Lung microvascular endothelial cell (primary cell): ENCODE data around the gene HSPA8. TPM values are rescaled to one million over a fixed set of nuclear protein-coding genes. Genes with fewer than 3 reads are reported as not detected.

Source experiments
- DNase-seq, 2 donors: peaks; one replicate each; pipeline versions ENCODE4 v3.0.0 to v3.0.0-alpha.2; 2010; ENCODE audit warnings: low read depth in 2 of 2
- total RNA-seq: library from RNA; depleted of rRNA; stranded (reverse); fragments of >200 nt; gene quantifications from 2 replicates; pipeline ENCODE4 v1.2.1, GENCODE V29; 2014

Gene HSPA8
- total RNA-seq, 1 donor from 2014 or later = 1,264 TPM

DNA sequence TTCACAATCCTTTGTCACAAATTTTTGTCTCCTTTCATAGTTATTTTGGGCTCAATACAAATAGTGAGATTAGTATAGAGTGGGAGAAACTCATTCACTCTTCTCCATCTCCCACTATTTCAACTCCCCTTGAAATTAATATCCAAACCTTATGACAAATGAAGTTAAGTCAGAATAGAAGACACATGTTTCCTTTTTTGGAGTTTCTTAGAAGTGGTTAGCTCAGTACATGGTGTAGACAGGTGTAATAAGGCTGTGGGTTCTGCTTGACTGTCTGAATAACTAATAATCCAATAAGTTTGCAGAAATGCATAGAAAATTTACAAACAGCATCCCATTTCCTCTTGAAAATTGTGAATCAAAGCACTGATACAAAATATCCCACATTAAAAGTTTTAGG, 10.8 kb upstream of the HSPA8 start:
- no peak for DNase-seq

DNA sequence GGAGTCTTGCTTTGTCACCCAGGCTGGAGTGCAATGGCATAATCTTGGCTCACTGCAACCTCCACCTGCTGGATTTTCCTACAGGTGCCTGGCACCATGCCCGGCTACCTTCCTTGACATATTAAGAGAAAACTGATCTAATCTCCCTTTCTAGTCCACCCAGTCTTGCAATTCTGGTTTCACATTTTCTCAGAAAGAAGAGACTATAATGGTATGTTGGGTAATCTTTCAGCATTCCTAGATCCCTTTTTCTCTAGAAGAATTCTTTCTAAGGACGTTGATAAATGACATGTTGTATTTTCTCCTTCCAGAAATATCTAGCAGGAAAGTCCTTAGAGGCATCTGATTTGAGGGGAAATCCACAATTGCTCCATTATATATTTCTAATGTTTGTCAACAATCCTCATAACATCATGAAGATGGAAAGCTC, 10.4 kb upstream of the HSPA8 start:
- no peak for DNase-seq

DNA sequence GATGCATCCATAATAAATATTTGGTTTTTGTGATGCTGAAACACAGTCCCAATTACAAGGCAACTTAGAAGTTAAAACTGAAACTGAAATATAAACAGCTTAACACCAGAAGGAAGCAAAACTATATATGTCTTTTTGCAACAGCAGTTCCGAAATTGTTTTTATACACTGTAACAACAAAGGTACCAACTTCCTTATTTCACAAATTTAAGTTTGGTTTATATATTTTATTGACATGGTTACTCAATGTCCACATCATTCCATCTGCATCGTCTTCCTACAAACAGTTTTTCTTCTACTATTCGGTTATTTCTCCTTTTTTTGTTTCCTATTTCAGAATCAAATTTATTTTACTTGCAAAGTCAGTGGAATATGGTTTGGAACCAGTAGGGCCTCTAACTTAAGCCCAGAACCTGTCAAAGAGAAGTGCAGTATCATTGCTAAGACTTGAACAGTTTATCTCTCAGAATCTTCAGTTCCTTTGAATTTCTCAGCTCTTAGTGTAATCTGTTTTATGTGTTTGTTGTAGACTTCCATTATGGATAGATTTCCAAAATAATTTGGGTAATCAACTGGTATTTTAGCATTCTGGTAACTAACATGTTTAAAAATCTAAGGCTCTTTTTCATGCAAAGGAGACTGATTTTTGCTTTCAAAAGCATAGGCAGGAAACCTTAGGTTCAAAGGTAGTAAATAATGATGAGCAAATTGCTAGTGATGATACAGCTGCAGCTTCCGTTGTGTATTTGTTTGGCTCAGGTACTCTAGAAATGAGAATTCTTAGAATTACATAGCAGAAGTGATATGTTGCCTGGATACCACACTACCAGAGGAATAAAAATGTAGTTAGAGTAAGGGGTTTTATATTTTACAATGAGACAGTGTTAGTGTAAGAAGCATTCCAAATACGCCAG, 8.2 kb upstream of the HSPA8 start:
- no peak for DNase-seq

DNA sequence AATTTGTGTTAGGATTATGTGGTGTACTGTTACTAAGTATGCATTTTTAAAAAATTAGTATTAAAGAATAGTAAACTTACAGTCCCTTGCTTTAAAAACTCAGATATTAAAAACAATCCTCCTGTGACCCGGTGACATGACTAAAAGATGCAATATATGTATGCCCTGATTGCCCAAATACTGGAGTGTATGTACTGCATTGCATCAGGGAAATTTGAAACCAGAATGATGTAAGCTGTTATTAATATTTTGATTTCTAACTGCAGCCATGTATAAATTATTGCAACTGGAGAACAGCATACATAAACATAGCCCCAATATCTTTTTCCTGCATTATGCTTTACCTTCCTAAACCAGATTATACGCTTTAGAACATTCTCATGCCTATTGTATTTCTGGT, 3.7 kb upstream of the HSPA8 start:
- DNase-seq = no peak

DNA sequence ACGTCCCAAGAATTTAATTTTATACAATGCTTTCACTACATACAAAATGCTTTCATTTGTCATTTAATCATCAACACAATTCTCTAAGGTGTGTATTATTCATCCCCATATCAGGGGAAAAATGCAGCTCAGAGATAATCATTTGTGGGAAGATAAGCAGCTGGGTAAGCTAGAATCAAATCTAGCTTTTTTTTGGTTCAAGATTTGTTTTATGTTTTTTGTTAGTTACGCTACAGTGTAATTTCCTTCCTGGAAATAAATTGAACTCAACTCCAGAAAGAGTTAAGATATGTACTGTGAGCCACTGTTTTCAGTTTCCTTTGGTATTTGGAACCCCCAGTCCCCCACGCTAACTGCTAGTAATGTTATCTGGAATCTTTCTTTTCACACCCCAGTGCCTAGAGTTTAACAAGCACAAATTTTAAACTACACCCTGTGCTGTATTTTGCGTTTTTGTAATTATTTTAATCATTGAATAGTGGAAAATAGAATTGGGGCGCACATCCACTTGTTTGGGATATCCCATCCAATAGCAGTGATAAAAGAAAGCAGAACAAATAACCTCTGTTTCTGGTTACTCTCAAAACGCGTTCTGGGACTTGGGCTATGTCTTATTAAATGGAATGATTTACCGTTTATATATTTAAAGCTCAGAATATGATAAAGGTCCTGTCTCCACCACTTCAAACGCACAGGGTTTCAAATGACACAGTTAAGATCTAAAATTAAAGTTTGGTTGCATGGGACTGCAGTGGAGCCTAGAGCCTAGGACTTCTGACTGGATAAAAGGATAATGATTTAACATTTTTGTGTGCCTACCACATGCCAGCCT, 2.1 kb upstream of the HSPA8 start:
- DNase-seq = peak; percentile 27 to 45

DNA sequence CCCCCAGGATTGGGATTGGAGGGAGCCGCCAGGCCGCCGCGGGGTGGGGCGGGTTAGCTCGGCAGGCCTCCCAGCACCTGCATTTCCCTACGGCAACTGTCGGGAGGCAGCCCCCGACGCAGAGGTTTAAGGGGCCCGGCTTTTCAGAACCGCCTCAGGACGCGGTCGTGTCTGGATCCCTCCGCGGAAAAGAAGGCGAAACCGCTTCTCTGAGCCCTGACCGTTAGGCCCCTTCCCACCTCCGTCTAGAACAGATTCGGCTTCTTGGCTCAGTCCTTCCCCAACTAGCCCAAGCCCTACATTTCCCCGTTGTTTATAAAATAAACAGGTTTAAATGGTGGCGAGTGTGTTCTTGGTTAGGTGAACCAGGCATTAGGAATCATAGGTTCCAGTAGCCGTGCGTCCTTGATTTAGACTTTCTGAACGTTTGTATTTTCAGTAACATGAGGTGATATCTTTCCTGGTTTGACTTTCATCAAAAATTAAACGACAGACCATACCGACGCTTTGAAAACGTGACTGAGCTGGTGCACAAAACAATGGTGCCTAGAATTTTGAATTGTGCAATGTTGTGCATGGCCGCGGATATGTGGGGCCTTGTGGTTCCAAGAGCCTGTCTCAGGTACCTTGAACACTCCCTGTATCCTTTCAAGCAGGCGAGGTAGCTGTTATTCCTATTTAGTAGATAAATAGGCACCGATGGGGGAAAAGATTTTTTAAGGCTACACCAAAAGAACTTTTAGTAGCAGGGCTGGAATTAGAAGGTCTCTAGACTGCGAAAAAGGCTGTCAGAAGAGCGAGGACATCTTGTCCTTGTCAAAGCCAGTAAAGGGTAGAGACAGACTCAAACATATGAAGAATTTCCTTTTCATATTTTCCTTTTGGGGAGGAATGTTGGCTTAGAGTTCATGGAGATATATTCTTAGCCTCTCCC, 1.2 kb upstream of the HSPA8 start:
- DNase-seq = peak; percentile 68 to 81

DNA sequence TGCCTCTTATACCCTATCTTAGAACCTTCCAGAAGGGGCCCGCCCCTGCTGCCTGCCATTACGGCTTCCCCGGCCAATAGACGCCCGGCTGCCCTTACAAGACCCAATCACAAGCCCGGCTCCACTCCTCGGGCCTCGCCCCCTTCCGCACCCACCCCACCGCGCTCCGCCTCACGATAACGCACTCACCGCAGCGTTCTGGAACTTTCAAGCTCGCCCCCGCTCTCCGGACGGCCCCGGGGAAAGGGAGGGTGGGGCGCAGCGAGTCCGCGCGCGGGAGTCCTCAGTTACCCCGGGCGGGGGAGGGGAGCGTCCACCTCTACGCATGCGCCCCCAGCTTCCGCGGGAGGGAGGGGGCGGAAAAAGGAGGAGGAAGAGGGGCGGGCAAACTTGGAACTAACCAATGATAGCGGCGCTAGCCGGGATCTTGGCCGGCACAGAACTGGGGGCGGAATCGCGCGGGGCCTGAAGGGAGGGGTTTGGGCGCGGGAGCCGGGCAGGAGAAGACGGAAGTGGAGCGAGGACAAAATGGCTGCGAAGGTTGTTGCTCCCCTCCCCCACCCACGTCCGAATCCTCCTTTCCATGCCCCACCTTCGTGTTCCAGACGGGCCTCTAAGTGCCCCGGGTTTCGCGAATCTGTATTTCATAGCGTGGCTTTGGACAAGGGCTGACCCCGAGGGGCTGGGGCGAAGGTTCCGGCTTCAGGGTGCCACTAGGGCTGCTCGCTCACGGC, 389 bp upstream of the HSPA8 start:
- peak; percentile 100 for DNase-seq

DNA sequence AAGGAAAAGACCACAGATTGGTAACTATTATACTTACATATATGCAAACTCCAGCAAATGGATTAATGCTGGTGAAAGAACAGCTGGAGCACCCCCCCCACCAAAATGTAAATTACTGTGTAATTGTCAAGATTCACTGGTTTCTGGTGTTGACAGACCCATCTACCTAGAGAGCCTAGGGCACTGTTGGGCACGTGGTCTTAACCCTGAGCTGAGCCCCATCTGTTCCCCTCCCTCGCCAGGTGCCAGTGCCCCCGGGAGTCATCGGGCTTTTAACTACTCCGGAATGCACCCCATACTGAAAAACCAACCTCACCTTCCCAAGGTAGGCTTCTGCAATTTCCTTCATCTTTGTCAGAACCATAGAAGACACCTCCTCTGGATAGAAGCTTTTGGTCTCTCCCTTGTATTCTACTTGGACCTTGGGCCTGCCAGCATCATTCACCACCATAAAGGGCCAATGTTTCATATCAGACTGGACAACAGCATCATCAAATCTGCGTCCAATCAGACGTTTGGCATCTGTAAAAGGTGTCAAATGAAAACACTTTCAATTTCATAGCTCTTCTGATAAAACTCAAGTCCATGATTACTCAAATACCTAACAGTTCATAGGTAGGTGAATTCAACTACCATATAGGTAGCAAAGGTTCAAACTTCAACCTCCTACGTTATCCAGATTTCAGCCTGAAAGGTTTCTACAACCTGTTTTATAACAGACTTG, 1.5 kb downstream of the HSPA8 start:
- DNase-seq = peak; percentile 27 to 31

DNA sequence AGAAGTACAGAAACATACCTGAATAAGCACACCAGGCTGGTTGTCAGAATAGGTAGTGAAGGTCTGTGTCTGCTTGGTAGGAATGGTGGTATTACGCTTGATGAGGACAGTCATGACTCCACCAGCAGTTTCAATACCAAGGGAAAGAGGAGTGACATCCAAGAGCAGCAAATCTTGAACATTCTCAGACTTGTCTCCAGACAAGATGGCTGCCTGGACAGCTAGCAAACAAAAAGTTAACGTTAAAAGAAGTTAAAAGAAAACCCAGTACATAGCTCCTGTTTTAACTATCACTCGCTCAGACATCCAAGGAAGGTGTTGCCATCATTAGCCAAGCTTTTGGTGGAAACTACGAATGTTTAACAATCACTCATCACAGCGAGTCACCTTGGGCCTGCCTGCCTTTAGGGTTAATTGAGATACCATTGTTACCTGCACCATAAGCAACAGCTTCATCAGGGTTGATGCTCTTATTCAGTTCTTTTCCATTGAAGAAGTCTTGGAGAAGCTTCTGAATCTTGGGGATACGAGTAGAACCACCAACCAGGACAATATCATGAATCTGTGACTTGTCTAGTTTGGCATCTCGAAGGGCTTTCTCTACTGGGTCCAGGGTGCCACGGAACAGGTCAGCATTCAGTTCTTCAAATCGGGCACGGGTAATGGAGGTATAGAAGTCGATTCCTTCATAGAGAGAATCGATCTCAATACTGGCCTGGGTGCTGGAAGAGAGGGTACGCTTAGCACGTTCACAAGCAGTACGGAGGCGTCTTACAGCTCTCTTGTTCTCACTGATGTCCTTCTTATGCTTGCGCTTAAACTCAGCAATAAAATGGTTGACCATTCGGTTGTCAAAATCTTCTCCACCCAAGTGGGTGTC, 2.7 kb downstream of the HSPA8 start:
- peak in 1 of 2 donors; percentile 14 for DNase-seq

DNA sequence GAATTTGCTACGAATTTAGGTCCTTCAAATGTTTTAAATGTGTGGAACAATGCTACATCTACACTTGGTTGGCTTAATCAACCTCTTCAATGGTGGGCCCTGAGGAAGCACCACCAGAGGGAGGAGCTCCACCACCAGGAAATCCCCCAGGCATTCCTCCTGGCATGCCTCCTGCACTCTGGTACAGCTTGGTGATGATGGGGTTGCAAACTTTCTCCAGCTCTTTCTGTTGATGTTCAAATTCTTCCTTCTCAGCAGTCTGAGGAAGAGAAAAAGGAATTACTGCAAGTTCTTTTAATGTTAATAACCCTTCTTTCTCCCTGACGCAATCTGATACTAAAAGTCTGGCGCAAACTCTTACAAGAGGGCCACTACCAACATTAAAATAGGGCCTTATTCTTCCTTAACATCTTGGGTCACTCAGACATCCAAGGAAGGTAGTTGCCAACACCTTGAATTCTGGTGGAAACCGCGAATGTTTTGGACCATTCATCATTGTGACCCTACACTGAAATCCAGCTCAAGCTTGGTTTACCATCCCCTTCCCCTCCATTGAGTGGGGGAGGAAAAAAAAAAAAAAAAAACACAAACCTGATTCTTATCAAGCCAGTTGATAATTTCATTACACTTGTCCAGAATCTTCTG, 4.2 kb downstream of the HSPA8 start:
- DNase-seq = no peak

DNA sequence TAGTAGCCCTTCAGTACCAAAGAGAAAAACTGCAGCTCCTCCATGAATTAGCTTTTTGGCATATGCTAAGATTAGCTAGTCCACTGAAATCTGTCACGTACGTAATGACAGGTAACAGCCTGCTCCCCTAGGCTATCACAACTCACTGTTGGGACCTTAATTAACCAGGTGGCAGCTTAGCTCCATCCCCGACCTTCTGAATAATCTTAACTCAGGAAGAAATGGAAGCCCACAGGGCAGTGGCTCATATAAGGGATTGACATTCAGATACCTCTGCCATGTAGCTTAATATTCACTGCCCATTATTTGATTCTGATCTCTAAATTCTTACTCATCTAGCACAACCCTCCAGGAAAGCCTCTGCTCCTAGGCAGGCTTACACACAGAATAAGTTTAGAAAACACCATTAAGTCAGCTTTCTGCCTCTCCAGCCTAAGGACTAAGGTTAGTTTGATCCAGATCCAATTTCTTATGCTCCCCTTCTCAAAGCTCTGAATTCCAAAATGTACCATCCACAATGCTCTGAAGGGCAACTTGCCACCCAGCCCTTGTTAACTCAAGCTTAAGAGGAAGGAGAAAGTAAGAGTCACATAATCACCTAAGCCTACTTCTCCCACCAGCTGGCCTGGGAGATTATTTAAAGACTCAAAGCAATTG, 5.0 kb downstream of the HSPA8 start:
- no peak for DNase-seq

DNA sequence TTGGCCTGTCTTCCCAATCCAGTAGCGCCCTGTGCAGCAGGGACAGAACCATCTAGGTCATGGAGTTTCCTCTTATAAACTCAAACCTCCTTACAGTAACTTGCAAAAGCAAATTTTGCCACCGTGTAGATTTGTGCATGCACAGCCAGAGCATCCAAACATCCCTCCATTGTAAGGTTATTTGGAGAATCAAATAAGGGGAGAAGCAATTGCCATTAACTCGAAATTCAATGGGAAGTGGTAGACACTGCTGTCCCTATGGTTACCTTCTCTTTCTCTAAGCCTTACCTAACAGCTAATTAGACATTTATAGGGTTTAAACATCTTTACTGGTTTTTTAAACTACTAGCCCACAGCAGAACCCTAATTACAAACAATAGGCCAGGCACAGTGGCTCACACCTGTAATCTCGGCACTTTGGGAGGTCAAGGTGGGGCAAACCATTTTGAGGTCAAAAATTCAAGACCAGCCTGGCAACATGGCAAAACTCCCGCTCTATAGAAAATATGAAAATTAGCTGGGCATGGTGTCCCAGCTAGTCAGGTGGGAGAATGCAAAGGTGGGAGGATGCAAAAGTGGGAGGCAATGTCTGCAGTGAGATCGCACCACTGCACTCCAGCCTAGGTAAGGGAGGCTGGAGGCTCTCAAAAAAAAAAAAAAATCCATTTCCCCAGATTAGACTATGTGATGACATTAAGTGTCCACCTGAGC, 6.6 kb downstream of the HSPA8 start:
- DNase-seq = no peak

DNA sequence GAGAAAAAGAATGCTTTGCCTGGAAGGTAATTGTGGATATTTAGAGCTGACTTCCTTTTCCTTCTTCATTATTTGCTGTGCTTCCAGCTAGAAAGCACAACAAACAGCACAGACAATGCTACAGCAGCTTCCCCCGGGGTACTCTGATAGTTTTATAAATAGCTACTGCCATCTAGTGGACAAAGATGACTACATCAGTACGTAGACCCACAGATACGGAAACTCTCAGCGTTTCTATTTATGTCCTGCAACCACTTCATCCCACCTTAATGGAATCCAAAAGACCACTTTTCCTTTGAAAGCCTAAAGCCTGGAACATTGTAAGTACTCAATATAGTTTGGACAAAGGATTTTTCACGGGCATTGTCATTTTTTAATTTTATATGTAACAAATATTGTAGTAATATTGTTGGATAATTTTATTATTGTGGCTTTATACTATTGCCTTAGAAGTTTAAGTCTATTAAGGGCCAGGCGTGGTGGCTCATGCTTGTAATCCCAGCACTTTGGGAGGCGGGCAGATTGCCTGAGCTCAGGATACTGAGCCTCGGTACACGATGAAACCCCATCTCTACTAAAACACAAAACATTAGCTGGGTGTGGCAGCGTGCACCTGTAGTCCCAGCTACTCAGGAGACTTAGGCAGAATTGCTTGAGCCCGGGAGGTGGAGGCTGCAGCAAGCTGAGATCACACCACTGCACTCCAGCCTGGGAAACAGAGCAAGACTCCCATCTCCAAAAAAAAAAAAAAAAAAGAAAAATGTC, 7.5 kb downstream of the HSPA8 start:
- DNase-seq = peak; percentile 72 to 79

DNA sequence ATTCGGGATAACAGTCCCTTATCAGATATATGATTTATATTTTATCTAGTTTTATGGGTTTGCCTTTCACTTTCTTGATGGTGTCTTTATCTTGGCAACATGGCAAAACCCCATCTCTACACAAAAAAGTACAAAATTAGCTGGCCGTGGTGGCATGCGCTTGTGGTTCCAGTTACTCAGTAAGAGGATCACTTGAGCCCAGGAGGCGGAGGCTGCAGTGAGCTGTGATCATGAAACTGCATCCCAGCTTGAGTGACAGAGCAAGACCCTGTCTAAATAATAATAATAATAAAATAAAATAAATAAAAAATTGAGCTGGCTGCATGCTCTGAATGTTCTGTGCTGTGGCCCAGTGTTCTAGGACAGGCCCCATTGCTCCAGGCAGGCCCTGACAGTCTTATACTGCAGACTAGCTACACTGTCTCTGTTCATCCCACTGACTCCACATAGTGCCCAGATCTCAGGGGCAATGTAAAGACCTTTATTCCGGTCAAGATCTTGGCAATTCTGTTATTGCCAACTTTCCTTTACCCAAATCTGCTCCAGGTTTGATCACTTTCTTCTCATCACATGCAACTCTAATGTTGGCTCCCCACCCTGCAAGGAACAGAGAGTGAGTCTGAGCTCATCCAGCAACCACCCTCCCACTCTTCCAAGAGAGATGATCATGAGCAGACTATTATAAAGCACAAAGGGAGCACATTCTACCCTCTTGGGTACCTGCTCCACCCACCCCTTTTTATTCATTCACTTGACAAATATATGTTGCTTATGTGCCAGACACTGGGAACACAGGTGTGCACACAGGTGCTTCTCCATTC, 8.8 kb downstream of the HSPA8 start:
- no peak for DNase-seq

DNA sequence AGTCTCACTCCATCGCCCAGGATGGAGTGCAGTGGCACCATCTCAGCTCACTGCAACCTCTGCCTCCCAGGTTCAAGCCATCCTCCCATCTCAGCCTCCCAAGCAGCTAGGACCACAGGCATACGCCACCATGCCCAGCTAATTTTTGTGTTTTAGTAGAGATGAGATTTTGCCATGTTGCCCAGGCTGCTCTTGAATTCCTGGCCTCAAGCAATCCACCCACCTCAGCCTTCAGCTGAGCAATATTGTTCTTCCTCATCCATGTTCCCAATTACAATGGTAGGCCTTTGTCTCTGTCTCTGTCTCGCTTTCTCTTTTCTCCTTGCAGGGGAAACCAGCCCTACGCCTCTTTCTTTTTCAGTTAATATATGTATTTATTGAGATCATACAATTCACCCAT, 10.3 kb downstream of the HSPA8 start:
- no peak for DNase-seq

DNA sequence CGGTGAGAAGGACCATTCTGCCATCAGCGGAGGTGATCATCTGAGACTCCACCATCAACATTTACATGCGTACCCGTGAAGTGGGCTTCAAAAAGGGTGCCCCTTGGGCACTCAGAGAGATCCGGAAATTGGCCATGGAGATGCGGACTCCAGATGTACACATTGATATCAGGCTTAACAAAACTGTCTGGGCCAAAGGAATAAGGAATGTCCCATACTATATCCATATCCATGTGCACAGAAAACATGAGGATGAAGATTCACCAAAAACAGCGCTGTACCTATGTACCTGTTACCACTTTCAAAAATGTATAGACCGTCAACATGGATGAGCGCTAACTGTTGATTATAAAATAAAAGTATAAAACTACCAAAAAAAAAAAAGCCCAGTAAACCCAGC, 10.8 kb downstream of the HSPA8 start:
- DNase-seq = no peak
